Natural killer cell treated with Interleukin-12 subunit alpha and Interleukin-12 subunit beta and Interleukin-15 and Interleukin-18, amount 100 ng/mL, for 72 hours (primary cell): Measurements from ENCODE around the gene TWF2. TPM values are rescaled to one million over a fixed set of nuclear protein-coding genes. Genes with fewer than 3 reads are reported as not detected.

Source experiments
- ATAC-seq, 2 donors: fragments of 150-1000 bp; cut with Tn5 transposase in 1 of 2; sonication (Bioruptor Pico), chemical (Tn5 transposase) in 1 of 2; 2 replicates each; pipeline ENCODE4 v1.10.0; 2021
- DNase-seq: peaks from one replicate; pipeline ENCODE4 v3.0.0; 2022; ENCODE audit warnings: low spot score
- H3K27ac Mint-ChIP-seq, 2 donors: 1 replicate in 1 of 2; 2 replicates in 1 of 2; pipeline ENCODE4 v1.8.0; 2022; ENCODE audit warnings: mixed read lengths in 2 of 2, mild to moderate bottlenecking in 1 of 2, moderate library complexity in 1 of 2
- H3K27me3 Mint-ChIP-seq, 2 donors: 1 replicate in 1 of 2; 2 replicates in 1 of 2; pipeline ENCODE4 v1.8.0; 2022; ENCODE audit warnings: mixed read lengths in 2 of 2
- H3K36me3 Mint-ChIP-seq: one replicate; pipeline ENCODE4 v1.8.0; 2022; ENCODE audit warnings: mixed read lengths
- H3K4me1 Mint-ChIP-seq, 2 donors: 1 replicate in 1 of 2; 2 replicates in 1 of 2; pipeline ENCODE4 v1.8.0; 2022; ENCODE audit warnings: low read depth in 2 of 2, mixed read lengths in 2 of 2, mild to moderate bottlenecking in 1 of 2
- H3K4me3 Mint-ChIP-seq: one replicate; pipeline ENCODE4 v1.8.0; 2022; ENCODE audit warnings: mixed read lengths
- H3K9me3 Mint-ChIP-seq: 2 replicates; pipeline ENCODE4 v1.8.0; 2022; ENCODE audit warnings: mixed read lengths
- total RNA-seq, 2 donors: library from RNA; stranded (reverse); gene quantifications; one replicate each; pipeline ENCODE4 v1.2.3, GENCODE V29; 2022

Gene TWF2
- total RNA-seq, 2 donors from 2014 or later = 90.3 to 117 TPM

DNA sequence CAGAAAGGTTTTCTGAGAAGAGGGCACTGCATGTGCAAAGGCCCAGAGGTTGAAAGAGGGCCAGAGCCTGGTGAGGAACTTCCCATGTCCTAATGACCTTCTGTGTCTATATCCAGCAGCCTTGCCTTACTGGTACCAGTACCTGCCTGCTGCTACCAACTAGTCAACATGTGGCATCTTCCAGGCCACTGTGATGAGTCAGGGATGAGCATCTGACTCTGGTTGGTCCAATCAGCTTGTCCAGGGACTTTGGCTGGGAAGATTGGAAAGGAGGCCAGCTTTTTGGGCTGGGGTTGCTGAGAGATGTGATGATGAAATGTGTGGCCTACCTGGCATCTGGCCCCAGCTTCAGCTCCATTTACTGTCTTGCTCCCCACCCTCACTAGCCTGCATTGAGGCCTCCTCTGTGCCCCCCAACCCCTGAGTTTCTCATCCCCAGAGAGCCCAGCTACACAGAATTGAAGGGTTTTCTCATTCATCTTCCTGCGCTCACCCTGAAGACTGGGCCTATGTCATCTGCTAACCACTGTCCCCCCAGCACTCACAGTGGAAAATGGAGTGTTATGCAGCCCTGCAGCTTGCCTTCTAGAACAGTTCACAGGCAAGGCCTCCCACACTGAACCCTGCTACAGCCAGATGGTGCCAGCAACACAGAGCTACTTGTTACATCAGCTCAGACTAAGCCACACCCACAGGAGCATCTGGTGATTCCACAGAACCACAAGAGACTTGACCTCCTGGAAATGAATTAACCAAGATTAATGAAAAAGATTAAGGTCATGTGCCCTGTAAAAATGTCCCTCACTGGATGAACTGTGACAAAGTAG, 1.3 kb upstream of the TWF2 start:
- peaks cover 6% of the 10 kb centered on the region for H3K36me3 Mint-ChIP-seq
- no peaks in the 10 kb centered on the region for H3K9me3 Mint-ChIP-seq
- H3K4me1 Mint-ChIP-seq = peaks cover 43 to 69% of the 10 kb centered on the region in 2 donors
- no peak for ATAC-seq
- peak; percentile 65 for DNase-seq
- H3K27ac Mint-ChIP-seq = peak overlapping the region; percentile 93
- H3K27me3 Mint-ChIP-seq = no peaks in the 10 kb centered on the region
- peak overlapping the region; percentile 98 for H3K4me3 Mint-ChIP-seq

DNA sequence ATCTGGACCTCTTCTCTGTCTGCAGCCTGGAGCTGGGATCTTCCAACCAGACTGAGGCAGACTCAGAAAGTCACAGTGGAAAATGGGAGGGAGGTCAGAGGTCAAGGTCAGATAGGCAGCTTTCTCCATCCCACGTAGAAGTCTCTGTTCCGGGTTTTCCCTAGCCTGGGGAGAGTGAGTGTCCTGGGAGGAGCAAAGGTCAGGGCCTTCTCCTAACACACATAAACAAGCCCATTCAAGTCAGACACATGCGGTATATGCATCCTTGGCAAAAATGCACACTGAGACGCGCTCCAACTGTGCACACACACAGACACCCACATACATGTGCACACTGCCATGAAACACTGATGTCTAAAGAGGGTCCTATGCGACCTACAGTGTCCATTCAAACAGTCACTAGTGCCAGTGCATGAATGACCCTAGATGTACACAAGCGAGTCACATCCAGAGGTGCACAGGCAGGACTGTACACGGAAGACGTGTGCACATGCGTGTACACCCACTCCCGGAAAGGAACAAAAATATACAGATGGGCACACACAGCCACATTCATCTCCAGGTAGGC, 681 bp downstream of the TWF2 start:
- H3K9me3 Mint-ChIP-seq = no peaks in the 10 kb centered on the region

DNA sequence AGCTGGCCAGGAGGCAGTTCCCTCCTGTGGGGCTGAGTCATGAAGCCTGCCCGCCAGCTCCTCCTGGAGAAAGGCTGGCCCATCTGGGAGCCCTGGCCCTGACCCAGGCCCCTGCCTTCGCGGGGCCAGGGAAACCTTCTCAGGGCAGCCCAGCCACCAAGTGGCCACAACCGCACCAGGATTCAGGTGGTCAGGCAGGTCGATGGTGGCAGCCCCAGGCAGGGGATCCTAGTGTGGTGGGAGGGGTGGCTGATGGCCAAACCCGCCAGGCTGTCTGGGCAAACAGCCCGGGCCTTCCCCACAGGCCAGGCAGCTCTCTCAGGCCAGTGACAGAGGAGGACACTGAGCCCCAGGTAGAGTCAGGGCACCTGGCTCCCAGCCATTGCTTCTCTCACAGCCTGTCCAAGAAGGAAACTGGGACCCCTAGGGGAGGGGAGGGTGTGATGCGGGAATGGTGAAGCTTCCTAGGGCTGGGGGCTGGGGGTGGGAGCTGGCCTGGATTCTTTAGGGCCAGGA, 1.2 kb downstream of the TWF2 start:
- Mint-ChIP-seq H3K4me1 (peaks cover 34 to 51% of the 10 kb centered on the region in 2 donors), H3K36me3 (peaks cover 6% of the 10 kb centered on the region), H3K4me3 (peak overlapping the region; percentile 98), H3K27me3 (no peaks in the 10 kb centered on the region), H3K9me3 (no peaks in the 10 kb centered on the region), H3K27ac (peak overlapping the region; percentile 93)
- DNase-seq = no peak
- no peak for ATAC-seq

More for the DNA sequence above, 681 bp downstream of the TWF2 start:
- DNase-seq = no peak
- Mint-ChIP-seq H3K27ac (peak overlapping the region; percentile 93), H3K4me1 (peaks cover 34 to 53% of the 10 kb centered on the region in 2 donors), H3K4me3 (peak overlapping the region; percentile 98), H3K36me3 (peaks cover 6% of the 10 kb centered on the region), H3K27me3 (no peaks in the 10 kb centered on the region)
- peak in 1 of 2 donors; percentile 5 for ATAC-seq

DNA sequence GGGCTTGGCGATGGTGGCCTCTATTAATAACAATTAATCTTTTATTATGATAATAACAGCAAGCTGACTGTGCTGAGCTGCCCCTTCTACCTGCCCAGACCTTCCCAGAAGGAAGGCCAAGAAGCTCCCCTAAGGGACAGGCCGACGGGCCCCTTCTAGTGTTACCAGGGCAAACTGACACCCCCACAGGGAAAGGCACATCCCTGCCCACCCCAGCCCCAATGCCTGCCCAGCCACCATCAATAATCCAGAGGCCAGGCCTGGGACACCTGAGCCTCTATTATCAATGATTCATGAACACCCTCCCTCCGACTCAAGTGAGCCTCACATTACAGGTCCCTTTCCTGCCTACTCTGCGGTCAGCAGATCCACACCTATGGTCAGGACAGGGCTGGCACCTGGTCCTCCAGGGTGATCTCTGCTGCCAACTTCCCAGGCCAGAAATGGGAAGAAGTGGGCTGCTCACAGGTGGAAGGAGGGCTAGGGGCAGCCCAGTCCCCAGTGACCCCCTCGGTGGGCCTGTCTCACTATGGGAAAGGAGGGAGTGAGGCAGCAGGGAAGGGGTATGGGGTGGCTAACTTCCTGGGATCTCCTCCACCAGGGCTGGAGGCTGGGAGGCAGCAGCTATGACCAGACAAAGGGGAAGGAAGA, 1.8 kb downstream of the TWF2 start:
- H3K9me3 Mint-ChIP-seq = no peaks in the 10 kb centered on the region
- no peak for ATAC-seq
- peak overlapping the region in 1 of 2 donors; percentile 77 for H3K27ac Mint-ChIP-seq
- no peaks in the 10 kb centered on the region for H3K27me3 Mint-ChIP-seq
- H3K4me3 Mint-ChIP-seq = peak overlapping the region; percentile 98
- peaks cover 33 to 53% of the 10 kb centered on the region in 2 donors for H3K4me1 Mint-ChIP-seq
- DNase-seq = no peak
- peaks cover 6% of the 10 kb centered on the region for H3K36me3 Mint-ChIP-seq

DNA sequence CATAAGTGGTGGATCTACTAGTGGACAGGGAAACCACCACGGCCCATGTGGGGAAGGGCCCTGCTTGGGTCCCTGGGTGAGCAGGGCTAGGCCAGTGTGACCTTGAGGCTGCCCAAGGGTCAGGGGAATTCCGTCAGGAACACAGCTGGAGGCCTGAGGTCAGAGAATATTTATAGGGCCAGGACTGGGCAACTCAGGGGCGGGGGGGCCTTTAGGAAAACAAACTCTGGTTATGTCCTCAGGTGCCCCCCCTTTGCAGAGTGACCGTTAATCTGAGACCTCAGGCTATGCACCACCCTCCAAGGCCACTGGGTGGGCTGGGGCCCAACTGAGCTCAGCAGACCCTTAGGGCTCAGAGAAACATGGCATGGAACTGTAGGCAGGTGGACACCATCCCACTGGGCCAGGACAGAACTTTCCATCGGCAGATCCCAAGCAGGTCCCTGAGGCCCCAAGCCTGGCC, 2.5 kb downstream of the TWF2 start:
- no peak for DNase-seq
- Mint-ChIP-seq H3K4me1 (peaks cover 31 to 51% of the 10 kb centered on the region in 2 donors), H3K27ac (peak overlapping the region in 1 of 2 donors; percentile 75), H3K4me3 (peak overlapping the region; percentile 34), H3K9me3 (no peaks in the 10 kb centered on the region), H3K27me3 (no peaks in the 10 kb centered on the region), H3K36me3 (peaks cover 6% of the 10 kb centered on the region)
- no peak for ATAC-seq

DNA sequence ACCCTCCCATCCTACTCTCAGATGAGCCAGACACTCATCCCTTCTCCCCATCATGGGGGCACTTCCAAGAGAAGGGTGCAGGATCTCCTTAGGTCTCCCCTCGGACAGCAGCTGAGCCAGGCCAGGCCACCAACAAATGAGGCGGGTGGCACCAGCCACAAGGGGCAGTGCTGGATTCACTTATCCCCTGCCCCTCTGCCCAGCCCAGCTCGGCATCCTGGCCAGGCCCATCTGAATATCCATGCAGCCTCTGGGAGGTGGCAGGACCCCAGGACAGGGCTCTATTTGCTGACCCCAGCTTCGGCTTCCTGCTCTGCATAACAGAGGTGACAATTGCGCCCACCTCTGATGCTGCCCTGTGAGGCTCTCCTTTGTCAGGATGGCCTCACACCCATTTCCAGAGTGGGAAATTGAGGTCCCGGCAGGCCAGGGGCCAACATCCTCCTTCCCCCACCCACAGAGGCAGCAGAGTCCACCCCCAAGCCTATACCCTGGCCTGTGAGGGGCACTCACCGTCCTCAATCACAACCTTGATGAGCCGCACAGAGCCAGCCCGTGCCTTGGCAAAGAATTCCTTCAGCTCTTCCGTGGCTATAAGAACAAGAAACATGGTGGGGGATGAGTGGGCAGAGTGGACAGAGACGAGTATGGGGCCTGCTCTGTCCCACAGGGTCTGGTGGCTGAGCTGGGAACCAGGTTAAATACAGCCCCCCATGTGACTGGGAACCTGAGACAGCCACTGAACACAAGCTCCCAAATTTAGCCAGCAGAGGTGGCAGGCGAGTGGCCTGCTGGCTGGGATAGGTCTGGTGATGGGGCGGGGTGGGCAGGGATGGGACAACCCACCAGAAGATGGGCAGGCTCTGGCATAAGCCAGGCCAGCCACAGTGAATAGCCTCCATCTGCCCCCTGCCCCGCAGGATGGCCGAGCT, 4.2 kb downstream of the TWF2 start:
- Mint-ChIP-seq H3K9me3 (no peaks in the 10 kb centered on the region), H3K4me1 (peaks cover 20 to 40% of the 10 kb centered on the region in 2 donors), H3K27me3 (no peaks in the 10 kb centered on the region), H3K27ac (peak overlapping the region in 1 of 2 donors; percentile 45), H3K4me3 (no peak overlapping the region), H3K36me3 (peaks cover 6% of the 10 kb centered on the region)
- no peak for DNase-seq
- ATAC-seq = no peak

DNA sequence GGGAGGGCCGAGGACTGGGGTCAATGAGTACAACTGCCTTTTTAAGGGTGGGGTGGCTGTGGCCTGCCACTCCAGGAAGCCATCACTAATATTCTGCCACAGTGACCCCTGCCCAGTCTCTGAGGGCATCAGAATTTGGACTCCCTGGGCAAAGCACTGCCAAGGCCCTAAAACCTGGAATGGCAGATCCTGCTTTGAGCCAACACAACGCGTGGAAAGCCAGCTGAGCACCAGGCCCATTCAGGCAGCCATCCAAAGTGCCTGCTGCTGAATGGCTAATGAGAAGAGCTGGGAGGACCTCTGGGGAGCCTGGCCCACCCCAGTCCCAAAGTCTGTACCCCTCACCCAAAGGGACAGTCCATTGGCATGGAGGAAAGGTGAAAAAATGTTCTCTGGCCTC, 5.0 kb downstream of the TWF2 start:
- no peak for ATAC-seq
- DNase-seq = no peak
- peaks cover 13 to 34% of the 10 kb centered on the region in 2 donors for H3K4me1 Mint-ChIP-seq
- H3K36me3 Mint-ChIP-seq = no peaks in the 10 kb centered on the region
- peak overlapping the region in 1 of 2 donors; percentile 47 for H3K27ac Mint-ChIP-seq
- no peak overlapping the region for H3K4me3 Mint-ChIP-seq
- no peaks in the 10 kb centered on the region for H3K9me3 Mint-ChIP-seq
- H3K27me3 Mint-ChIP-seq = no peaks in the 10 kb centered on the region

DNA sequence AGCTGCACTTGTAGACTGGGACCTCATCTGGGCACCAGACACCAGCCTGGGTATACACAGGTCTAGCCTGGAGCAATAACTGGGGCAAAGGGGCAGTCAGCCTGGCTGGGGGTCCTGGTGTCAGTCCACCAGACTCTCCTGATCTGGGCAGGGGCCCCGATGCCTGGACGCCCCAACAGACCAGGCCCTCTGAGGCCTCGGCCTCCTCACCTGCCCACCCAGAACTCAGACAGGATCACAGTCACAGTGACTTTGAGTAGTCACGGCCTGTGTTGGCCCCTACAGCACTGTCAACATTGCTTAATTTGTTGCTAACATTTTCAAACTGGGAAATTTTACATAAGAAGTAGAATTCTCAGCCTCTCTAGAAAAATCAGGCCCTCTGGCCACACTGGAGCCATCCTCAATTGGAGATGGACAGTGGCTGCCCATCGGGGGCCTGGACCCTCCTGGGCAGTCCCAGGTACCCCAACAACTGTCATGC, 5.8 kb downstream of the TWF2 start:
- Mint-ChIP-seq H3K27ac (peak overlapping the region in 1 of 2 donors; percentile 47), H3K36me3 (no peaks in the 10 kb centered on the region), H3K4me1 (peaks cover 7 to 29% of the 10 kb centered on the region in 2 donors)

DNA sequence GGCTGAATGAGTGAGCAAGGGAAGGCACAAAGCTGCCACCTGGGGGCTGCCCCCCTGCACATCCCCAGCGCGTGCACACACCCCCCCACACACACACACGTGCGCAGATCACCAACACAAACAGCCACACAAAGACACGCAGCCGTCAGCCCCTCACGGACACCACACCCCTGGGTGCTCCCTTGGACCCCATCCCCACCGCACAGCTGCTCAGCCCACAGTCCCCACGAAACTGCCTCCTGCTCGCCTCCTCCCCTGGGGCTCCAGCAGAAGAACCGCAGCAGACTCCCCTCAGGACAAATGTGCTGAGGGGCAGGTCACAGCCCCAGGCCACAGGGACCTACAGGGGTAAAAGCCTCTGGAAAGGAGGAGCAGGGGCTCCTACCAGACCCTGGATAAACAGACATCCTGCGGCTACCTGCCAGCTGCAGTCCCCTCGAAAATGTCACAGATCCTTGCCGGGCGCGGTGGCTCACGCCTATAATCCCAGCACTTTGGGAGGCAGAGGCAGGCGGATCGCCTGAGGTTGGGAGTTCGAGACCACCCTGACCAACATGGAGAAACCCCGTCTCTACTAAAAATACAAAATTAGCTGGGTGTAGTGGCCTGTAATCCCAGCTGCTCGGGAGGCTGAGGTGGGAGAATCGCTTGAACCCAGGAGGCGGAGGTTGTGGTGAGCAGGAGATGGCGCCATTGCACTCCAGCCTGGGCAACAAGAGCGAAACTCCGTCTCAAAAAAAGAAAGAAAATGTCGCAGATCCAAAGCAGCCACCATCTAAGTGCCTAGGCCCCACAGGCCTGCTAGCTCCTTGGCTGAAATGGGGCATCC, 6.5 kb downstream of the TWF2 start:
- ATAC-seq (no peak), DNase-seq (no peak)
- Mint-ChIP-seq H3K4me1 (peaks cover 6 to 28% of the 10 kb centered on the region in 2 donors), H3K27ac (peak overlapping the region in 1 of 2 donors; percentile 29), H3K27me3 (no peaks in the 10 kb centered on the region), H3K4me3 (no peak overlapping the region), H3K36me3 (no peaks in the 10 kb centered on the region), H3K9me3 (no peaks in the 10 kb centered on the region)

More for the DNA sequence above, 5.8 kb downstream of the TWF2 start:
- no peaks in the 10 kb centered on the region for H3K27me3 Mint-ChIP-seq
- ATAC-seq = no peak
- no peak overlapping the region for H3K4me3 Mint-ChIP-seq
- DNase-seq = no peak
- H3K9me3 Mint-ChIP-seq = no peaks in the 10 kb centered on the region

DNA sequence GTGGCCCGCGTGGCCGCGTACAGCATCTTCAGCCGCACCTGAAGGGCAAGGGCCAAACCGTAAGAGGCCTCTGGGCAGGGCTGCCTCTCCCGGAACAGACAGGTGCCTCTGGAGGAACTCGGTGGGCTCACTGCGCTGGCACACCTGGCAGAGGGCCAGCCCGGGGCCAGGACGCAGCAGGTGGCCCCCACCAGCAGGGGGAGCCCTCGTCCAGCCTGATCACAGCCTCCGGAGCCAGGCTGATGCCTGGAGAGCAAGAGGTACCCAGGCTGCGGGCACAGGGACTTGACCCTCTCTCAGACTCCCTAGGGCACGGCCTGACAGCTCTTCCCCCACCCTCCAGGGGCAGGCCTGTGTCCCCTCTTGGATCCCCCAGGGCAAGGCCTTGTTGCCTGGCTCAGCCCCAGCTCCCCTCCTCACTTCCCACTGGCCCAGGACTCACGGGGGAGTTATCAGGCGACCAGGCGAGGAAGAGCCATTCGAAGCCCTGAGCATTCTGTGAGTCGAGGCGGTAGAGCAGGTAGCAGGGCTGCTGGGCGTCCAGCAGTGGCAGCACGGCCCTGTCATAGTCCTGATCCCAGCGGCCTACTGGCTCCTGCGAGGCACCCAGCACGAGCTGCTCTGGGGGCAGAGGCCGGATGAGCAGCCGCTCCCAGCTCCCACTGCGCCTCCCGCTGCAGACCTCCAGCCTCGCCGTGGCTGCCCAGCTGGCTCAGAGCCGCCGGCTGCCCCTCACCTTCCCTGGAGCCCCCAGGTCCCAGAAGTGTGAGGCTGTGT, 7.3 kb downstream of the TWF2 start:
- no peaks in the 10 kb centered on the region for H3K36me3 Mint-ChIP-seq
- H3K4me1 Mint-ChIP-seq = peaks cover 9 to 25% of the 10 kb centered on the region in 2 donors
- peak overlapping the region; percentile 53 to 61 for H3K27ac Mint-ChIP-seq
- no peak overlapping the region for H3K4me3 Mint-ChIP-seq
- H3K27me3 Mint-ChIP-seq = no peaks in the 10 kb centered on the region
- peak; percentile 82 for DNase-seq
- ATAC-seq = peak; percentile 76 to 86
- H3K9me3 Mint-ChIP-seq = no peaks in the 10 kb centered on the region

DNA sequence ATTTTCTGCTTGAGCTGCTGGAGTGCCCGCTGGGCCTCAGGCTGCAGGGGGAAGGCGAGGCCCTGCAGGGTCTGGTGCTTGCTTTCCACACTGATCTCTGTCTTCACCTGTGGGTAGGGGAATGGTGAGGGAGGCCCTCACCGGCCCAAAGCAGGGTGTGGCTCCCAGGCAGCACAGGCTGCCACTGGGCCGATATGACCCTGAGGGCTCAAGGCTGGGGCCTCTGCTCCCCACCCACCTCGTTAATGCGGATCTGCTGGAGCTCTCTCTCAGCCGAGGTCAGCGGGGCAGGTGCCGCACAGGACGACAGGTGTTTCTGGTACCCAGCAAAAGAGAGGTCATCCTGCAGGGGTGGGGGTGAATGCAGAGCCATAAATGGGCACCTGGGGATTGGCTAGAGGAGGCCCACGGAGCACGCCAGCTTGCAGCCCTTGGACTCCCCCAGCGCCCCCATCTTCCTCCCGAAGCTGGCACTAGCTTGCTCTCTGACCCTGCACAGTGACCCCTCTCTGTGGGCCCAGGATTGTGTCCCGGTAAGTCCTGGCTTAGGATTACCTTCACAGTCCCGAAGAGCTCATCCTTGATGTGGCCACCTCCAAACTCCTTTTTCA, 8.0 kb downstream of the TWF2 start:
- no peak for ATAC-seq
- DNase-seq = no peak
- Mint-ChIP-seq H3K4me1 (peaks cover 15 to 27% of the 10 kb centered on the region in 2 donors), H3K9me3 (no peaks in the 10 kb centered on the region), H3K36me3 (no peaks in the 10 kb centered on the region), H3K4me3 (no peak overlapping the region), H3K27ac (peak overlapping the region in 1 of 2 donors; percentile 61), H3K27me3 (no peaks in the 10 kb centered on the region)
